ENCODE results near the gene STEEP1. TPM values are rescaled to one million over a fixed set of nuclear protein-coding genes. Genes with fewer than 3 reads are reported as not detected.

The STEEP1 gene
- total RNA-seq, 1 donor from 2014 or later: 20.1 TPM

GRCh38 chrX:119489212-119490074 is 75.8 kb downstream of the STEEP1 start:
- H3K27ac ChIP-seq: no peak overlapping the region
- no peaks in the 10 kb centered on the region for H3K36me3 ChIP-seq
- ATAC-seq (no peak), DNase-seq (no peak)
- no peaks in the 10 kb centered on the region for H3K27me3 ChIP-seq (ENCODE audit: low read depth)
- H3K4me3 ChIP-seq: no peak overlapping the region
- H3K4me1 ChIP-seq: no peaks in the 10 kb centered on the region
- H3K9me3 ChIP-seq: no peaks in the 10 kb centered on the region
- intact Hi-C loops (cut with DNase I): no loop called here
- no peak for TF ChIP-seq CTCF (IDR thresholded peaks at IDR 0.05)

- peak; percentile 47 for DNase-seq
- H3K9me3 ChIP-seq: no peaks in the 10 kb centered on the region
- H3K27ac ChIP-seq: no peak overlapping the region
- no peaks in the 10 kb centered on the region for H3K36me3 ChIP-seq
- peak; percentile 54 for TF ChIP-seq CTCF (IDR thresholded peaks at IDR 0.05)
- no peaks in the 10 kb centered on the region for H3K4me1 ChIP-seq
- intact Hi-C loops (cut with DNase I): no loop called here
- ATAC-seq: peak; percentile 63 to 68
- no peak overlapping the region for H3K4me3 ChIP-seq
- no peaks in the 10 kb centered on the region for H3K27me3 ChIP-seq (ENCODE audit: low read depth)
These were observed 76.5 kb downstream of the STEEP1 start for GRCh38 chrX:119488749-119489148.

Other genes starting within 250 kb of the STEEP1 start
- gene SLC25A43, start 166.1 kb downstream of the STEEP1 start, total RNA-seq: 14.9 TPM
- gene SLC25A5, start 97.0 kb downstream of the STEEP1 start, total RNA-seq: 334 TPM
- gene UBE2A, start 9.2 kb upstream of the STEEP1 start, total RNA-seq: 50.6 TPM
- 7.3 TPM for gene NKRF, start 41.0 kb upstream of the STEEP1 start, total RNA-seq
- 21.7 TPM for gene SEPTIN6, start 127.8 kb upstream of the STEEP1 start, total RNA-seq
- 9.6 TPM for gene SOWAHD, start 193.2 kb upstream of the STEEP1 start, total RNA-seq
- gene RPL39, start 226.2 kb upstream of the STEEP1 start, total RNA-seq: 1,325 TPM